RWPE2 (cell line): Measurements from ENCODE around the gene ZBTB20.

Experiments
- ATAC-seq: fragments of 200-7000 bp; cut with Tn5 transposase; 3 replicates; pipeline ENCODE4 v1.9.1; 2021; ENCODE audit warnings: low read depth
- DNase-seq: peaks from one replicate; pipeline ENCODE4 v3.0.0-alpha.2; 2020; ENCODE audit warnings: low spot score
- H3K27ac ChIP-seq: fragments of 450-650 bp; 2 replicates; pipeline ENCODE4 v1.5.1; 2017; ENCODE audit warnings: mild to moderate bottlenecking; ENCODE audit not compliant: poor library complexity, severe bottlenecking
- H3K27me3 ChIP-seq: fragments of 250-450 bp; sonication (Bioruptor Pico); 2 replicates; pipeline ENCODE4 v1.5.1; 2021; ENCODE audit warnings: mild to moderate bottlenecking, moderate library complexity; ENCODE audit not compliant: insufficient read depth, poor library complexity, severe bottlenecking
- H3K36me3 ChIP-seq: fragments of 250-450 bp; sonication (Bioruptor Pico); 2 replicates; pipeline ENCODE4 v1.5.1; 2020; ENCODE audit warnings: low read depth, mild to moderate bottlenecking, moderate library complexity
- H3K4me1 ChIP-seq: fragments of 250-450 bp; sonication (Bioruptor Pico); 2 replicates; pipeline ENCODE4 v1.5.1; 2021; ENCODE audit warnings: mild to moderate bottlenecking, moderate library complexity; ENCODE audit not compliant: insufficient read depth, poor library complexity, severe bottlenecking
- H3K4me3 ChIP-seq: fragments of 250-450 bp; sonication (Bioruptor Pico); 2 replicates; pipeline ENCODE4 v1.5.1; 2021; ENCODE audit warnings: mild to moderate bottlenecking, moderate library complexity; ENCODE audit not compliant: severe bottlenecking
- H3K9me3 ChIP-seq: fragments of 250-450 bp; sonication (Bioruptor Pico); 2 replicates; pipeline ENCODE4 v1.5.1; 2021; ENCODE audit warnings: mild to moderate bottlenecking, moderate library complexity; ENCODE audit not compliant: severe bottlenecking
- TF ChIP-seq, protein P1 (sequence below): fragments of 450-650 bp; IDR thresholded peaks from one replicate; pipeline ENCODE4 v1.5.1; 2017; ENCODE audit warnings: mild to moderate bottlenecking, moderate library complexity; ENCODE audit not compliant: poor library complexity, severe bottlenecking

The ZBTB20 gene

DNA sequence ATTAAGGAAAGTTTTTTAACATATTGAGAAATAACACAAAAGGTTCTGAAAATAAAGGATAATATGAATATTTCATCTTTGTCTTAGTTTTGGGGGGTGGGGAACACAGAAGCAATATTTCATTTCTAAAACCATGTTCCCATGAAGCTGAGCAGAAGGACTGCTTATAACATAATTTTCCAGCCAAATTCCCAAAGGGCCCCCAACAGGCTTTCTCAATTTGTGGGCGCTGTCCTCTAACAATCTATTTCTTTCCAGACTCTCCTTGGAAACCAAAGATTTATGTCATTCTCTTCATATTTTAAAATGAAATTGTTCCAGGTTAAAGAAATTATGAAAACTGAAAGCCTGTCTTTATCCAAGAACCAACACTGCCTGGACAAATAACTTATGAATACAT is 273.5 kb downstream of the ZBTB20 start:
- Histone ChIP-seq H3K4me3 (no peak overlapping the region), H3K9me3 (peaks cover 2% of the 10 kb centered on the region), H3K4me1 (peaks cover 3% of the 10 kb centered on the region), H3K27ac (no peak overlapping the region), H3K27me3 (no peaks in the 10 kb centered on the region), H3K36me3 (no peaks in the 10 kb centered on the region)
- DNase-seq (no peak), ATAC-seq (no peak)
- TF ChIP-seq, protein P1, sequence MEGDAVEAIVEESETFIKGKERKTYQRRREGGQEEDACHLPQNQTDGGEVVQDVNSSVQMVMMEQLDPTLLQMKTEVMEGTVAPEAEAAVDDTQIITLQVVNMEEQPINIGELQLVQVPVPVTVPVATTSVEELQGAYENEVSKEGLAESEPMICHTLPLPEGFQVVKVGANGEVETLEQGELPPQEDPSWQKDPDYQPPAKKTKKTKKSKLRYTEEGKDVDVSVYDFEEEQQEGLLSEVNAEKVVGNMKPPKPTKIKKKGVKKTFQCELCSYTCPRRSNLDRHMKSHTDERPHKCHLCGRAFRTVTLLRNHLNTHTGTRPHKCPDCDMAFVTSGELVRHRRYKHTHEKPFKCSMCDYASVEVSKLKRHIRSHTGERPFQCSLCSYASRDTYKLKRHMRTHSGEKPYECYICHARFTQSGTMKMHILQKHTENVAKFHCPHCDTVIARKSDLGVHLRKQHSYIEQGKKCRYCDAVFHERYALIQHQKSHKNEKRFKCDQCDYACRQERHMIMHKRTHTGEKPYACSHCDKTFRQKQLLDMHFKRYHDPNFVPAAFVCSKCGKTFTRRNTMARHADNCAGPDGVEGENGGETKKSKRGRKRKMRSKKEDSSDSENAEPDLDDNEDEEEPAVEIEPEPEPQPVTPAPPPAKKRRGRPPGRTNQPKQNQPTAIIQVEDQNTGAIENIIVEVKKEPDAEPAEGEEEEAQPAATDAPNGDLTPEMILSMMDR, result no peak

GRCh38 chr3:114872588-114872987 is 274.5 kb downstream of the ZBTB20 start:
- no peak for DNase-seq
- Histone ChIP-seq H3K4me1 (no peaks in the 10 kb centered on the region), H3K27me3 (peaks cover 2% of the 10 kb centered on the region), H3K9me3 (peaks cover 2% of the 10 kb centered on the region), H3K4me3 (no peak overlapping the region), H3K36me3 (no peaks in the 10 kb centered on the region), H3K27ac (no peak overlapping the region)
- no peak for ATAC-seq
- TF ChIP-seq, protein P1, result no peak

- H3K4me1 ChIP-seq, result no peaks in the 10 kb centered on the region
- TF ChIP-seq, protein P1, result no peak
- no peak overlapping the region for H3K4me3 ChIP-seq
- peaks cover 2% of the 10 kb centered on the region for H3K9me3 ChIP-seq
- H3K27ac ChIP-seq, result no peak overlapping the region
- no peak for ATAC-seq
- DNase-seq, result no peak
- H3K36me3 ChIP-seq, result no peaks in the 10 kb centered on the region
- peaks cover 2% of the 10 kb centered on the region for H3K27me3 ChIP-seq
These were observed 275.0 kb downstream of the ZBTB20 start for GRCh38 chr3:114872050-114872449.

GRCh38 chr3:114867835-114868503 is 279.1 kb downstream of the ZBTB20 start:
- Histone ChIP-seq H3K36me3 (no peaks in the 10 kb centered on the region), H3K4me3 (no peak overlapping the region), H3K27me3 (peaks cover 2% of the 10 kb centered on the region), H3K27ac (no peak overlapping the region), H3K9me3 (no peaks in the 10 kb centered on the region), H3K4me1 (no peaks in the 10 kb centered on the region)
- DNase-seq (no peak), ATAC-seq (no peak)
- TF ChIP-seq, protein P1, result no peak

DNA sequence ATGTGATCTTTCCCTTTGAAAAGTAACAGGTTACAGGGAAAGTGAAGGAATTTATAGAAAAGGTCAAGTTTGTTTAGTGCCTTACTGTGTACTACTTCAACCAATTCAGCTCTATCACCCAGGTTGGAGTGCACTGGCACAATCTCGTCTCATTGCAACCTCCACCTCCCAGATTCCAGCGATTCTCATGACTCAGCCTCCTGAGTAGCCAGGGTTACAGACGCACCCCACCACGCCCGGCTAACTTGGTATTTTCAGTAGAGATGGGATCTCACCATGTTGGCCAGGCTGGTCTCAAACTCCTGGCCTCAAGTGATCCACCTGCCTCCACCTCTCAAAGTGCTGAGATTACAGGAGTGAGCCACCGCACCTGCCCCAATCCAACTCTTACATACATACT is 279.7 kb downstream of the ZBTB20 start:
- peaks cover 2% of the 10 kb centered on the region for H3K27me3 ChIP-seq
- TF ChIP-seq, protein P1, result no peak
- DNase-seq, result no peak

More for the DNA sequence above, 279.7 kb downstream of the ZBTB20 start:
- H3K36me3 ChIP-seq, result no peaks in the 10 kb centered on the region
- H3K9me3 ChIP-seq, result no peaks in the 10 kb centered on the region
- H3K27ac ChIP-seq, result no peak overlapping the region
- no peaks in the 10 kb centered on the region for H3K4me1 ChIP-seq
- H3K4me3 ChIP-seq, result no peak overlapping the region
- ATAC-seq, result no peak
